ENCODE measurements around the gene OR4D1. TPM values are rescaled to one million over a fixed set of nuclear protein-coding genes. Genes with fewer than 3 reads are reported as not detected.

The OR4D1 gene
- total and polyA plus RNA-seq, 2 of the 8 experiments (the other 6 are each of a cell fraction or from before 2014, with no cell fraction given): 0.32 to 0.39 TPM

DNA sequence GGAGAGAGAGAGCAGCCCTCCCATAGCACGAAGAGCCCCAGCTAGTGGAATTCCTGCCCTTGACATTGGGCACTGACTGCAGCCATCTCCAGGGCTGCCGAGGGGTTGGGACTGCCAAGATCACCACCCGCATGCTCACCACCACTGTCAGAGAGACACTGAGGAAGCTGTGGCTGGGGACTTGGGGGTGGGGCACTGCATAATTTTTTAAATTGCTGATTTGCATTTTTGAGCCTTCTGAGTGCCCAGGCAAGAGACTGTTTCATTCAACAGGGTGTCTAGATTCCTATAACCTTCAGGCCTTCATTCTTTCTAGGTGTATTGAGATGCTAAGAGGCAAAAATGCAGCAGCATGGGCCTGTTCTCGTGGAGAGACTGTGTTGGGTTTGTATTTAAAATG, 35.3 kb downstream of the OR4D1 start:
- no peak overlapping the region for H4K91ac ChIP-seq (replicated peaks; ENCODE audit: insufficient read length, low read length)
- CTCF ChIA-PET (ENCODE audit: partially characterized antibody): interaction anchor here (2.6 kb wide), 1 partner anchor 11 kb away, joined by 10 read pairs; no protein-coding TSS in a partner anchor
- H4K5ac ChIP-seq (ENCODE audit: insufficient read length, low read depth, low read length): no peak overlapping the region
- H3K23ac ChIP-seq (ENCODE audit: insufficient read length): no peak overlapping the region
- no peak overlapping the region for H2BK5ac ChIP-seq (ENCODE audit: low read depth, low read length)
- H2BK120ac ChIP-seq (replicated peaks; ENCODE audit: low read depth, low read length): no peak overlapping the region
- peaks cover 0 to 5% (median 0%) of the 10 kb centered on the region in 4 experiments; a peak in 1 of 7 replicates for H3K4me1 ChIP-seq (replicated peaks in 1 of 4; ENCODE audit: control insufficient read depth in 3 of 4, insufficient read depth in 4 of 4, low read length in 3 of 4)
- H3K14ac ChIP-seq (ENCODE audit: insufficient read length): no peak overlapping the region
- H3K4me2 ChIP-seq (ENCODE audit: insufficient read depth in 1 of 2, low read depth in 2 of 2, low read length in 2 of 2): no peak overlapping the region
- no peak overlapping the region for H2BK15ac ChIP-seq (ENCODE audit: low read length)
- peaks cover 0 to 5% (median 0%) of the 10 kb centered on the region in 4 experiments; a peak in 1 of 7 replicates for H3K27me3 ChIP-seq (replicated peaks in 1 of 4; ENCODE audit: control insufficient read depth in 3 of 4, extremely low read depth in 1 of 4, insufficient read depth in 3 of 4, low read length in 3 of 4)
- no peak overlapping the region for H4K8ac ChIP-seq (ENCODE audit: extremely low read depth, insufficient read depth, low read length)
- WGBS, 2 experiments (ENCODE audit: extremely low coverage in 1 of 2, insufficient coverage in 1 of 2, insufficient read length in 1 of 2, insufficient replicate concordance in 2 of 2, low coverage in 1 of 2, low lambda C conversion rate in 2 of 2, missing lambda C conversion rate in 1 of 2): 89% methylated on average over 4 of the region's 4 CpGs; no CpG with 5 or more reads in 1 of the 2 experiments
- no peaks in the 10 kb centered on the region for H3K79me2 ChIP-seq (ENCODE audit: control insufficient read depth in 1 of 2, insufficient read depth in 2 of 2, low read length in 2 of 2)
- no peaks in the 10 kb centered on the region for H3K9me3 ChIP-seq (ENCODE audit: insufficient read depth in 2 of 2, low read depth in 1 of 2, low read length in 1 of 2)
- H3K23me2 ChIP-seq (ENCODE audit: low read depth, low read length): no peaks in the 10 kb centered on the region
- no peak overlapping the region for H3K18ac ChIP-seq (ENCODE audit: extremely low read depth, low read length)
- no peak overlapping the region for H2BK20ac ChIP-seq (ENCODE audit: low read length)
- no peak overlapping the region for H2BK12ac ChIP-seq (ENCODE audit: low read depth, low read length)
- no peaks in the 10 kb centered on the region for H4K20me1 ChIP-seq (replicated peaks in 1 of 2; ENCODE audit: control insufficient read depth in 1 of 2, insufficient read depth in 2 of 2, low read length in 2 of 2)
- no peak overlapping the region for H2AFZ ChIP-seq (ENCODE audit: low read length)
- no peak overlapping the region for H3K4ac ChIP-seq (replicated peaks; ENCODE audit: insufficient read length, low read depth, low read length)
- H3K79me1 ChIP-seq (ENCODE audit: low read depth, low read length): no peaks in the 10 kb centered on the region
- H3K36me3 ChIP-seq (ENCODE audit: control insufficient read depth in 2 of 4, insufficient read depth in 4 of 4, low read length in 3 of 4): no peaks in the 10 kb centered on the region
- DNase-seq (ENCODE audit: low read depth in 1 of 2, low spot score in 2 of 2) (no peak), FAIRE-seq (no peak)
- H3K4me3 ChIP-seq (ENCODE audit: extremely low read depth in 1 of 4, insufficient read depth in 2 of 4, low read depth in 3 of 4, low read length in 4 of 4): no peak overlapping the region
- no peak overlapping the region for H3K27ac ChIP-seq (ENCODE audit: low read depth, low read length)
- no peak overlapping the region for H3K9ac ChIP-seq (replicated peaks in 1 of 4; ENCODE audit: extremely low read depth in 1 of 4, low read depth in 3 of 4, low read length in 3 of 4)
- no peak overlapping the region for H3K56ac ChIP-seq (replicated peaks; ENCODE audit: insufficient read length, low read depth, low read length)
- H2AK5ac ChIP-seq (ENCODE audit: low read depth, low read length): no peak overlapping the region
- POLR2A ChIA-PET (ENCODE audit: partially characterized antibody): interaction anchor here (1.2 kb wide), 1 partner anchor 334 kb away, joined by 3 read pairs; the partner anchor contains the start of gene MRPS23
- no peak for TF ChIP-seq USF2 (IDR thresholded peaks at IDR 0.05; ENCODE audit: low read length)
- no peak for TF ChIP-seq SAP30 (IDR thresholded peaks at IDR 0.05; ENCODE audit: insufficient read depth, insufficient replicate concordance, low read length)

Data from H1 (cell line).